ENCODE measurements around the gene MIEF1.

- TF ChIP-seq CTCF (IDR thresholded peaks at IDR 0.05) (no peak), POLR2A (IDR thresholded peaks at IDR 0.05) (no peak)
Observed at GRCh38 chr22:39471381-39472141, 30.5 kb upstream of the MIEF1 start.
